ENCODE results near the gene DRD4. TPM values are rescaled to one million over a fixed set of nuclear protein-coding genes. Genes with fewer than 3 reads are reported as not detected.

The DRD4 gene
- total RNA-seq, 3 donors from 2014 or later, result 1.2 to 2.4 (median 1.8) TPM

DNA sequence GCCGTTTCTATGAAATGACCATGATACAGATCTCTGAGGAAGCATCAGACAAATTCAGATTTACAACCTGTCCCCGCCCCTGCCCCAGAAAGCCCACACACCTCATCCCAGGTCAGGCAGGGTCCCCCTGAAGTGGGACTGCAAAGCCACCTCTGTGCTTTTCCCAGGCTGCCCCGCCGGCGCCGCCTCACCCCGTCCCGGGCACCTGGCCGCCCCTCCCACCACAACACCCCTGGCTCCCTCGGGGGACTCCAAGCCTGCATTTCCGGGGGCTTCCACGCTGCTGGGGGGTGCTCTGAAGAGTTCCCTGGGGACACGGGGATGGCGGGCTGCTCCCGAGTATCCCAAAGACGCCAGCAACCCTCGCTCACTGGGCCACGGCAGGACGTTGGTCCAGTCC lies 23.2 kb downstream of the DRD4 start:
- no peaks in the 10 kb centered on the region for H3K4me1 ChIP-seq (ENCODE audit: low read depth)
- no peak for ATAC-seq
- TF ChIP-seq, protein P1, sequence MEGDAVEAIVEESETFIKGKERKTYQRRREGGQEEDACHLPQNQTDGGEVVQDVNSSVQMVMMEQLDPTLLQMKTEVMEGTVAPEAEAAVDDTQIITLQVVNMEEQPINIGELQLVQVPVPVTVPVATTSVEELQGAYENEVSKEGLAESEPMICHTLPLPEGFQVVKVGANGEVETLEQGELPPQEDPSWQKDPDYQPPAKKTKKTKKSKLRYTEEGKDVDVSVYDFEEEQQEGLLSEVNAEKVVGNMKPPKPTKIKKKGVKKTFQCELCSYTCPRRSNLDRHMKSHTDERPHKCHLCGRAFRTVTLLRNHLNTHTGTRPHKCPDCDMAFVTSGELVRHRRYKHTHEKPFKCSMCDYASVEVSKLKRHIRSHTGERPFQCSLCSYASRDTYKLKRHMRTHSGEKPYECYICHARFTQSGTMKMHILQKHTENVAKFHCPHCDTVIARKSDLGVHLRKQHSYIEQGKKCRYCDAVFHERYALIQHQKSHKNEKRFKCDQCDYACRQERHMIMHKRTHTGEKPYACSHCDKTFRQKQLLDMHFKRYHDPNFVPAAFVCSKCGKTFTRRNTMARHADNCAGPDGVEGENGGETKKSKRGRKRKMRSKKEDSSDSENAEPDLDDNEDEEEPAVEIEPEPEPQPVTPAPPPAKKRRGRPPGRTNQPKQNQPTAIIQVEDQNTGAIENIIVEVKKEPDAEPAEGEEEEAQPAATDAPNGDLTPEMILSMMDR (IDR thresholded peaks at IDR 0.05), result no peak
- no peak overlapping the region for H3K4me3 ChIP-seq
- no peaks in the 10 kb centered on the region for H3K9me3 ChIP-seq
- DNase-seq, result peak in 1 of 3 donors; percentile 46
- intact Hi-C loops (cut with DNase I, micrococcal nuclease), result loop anchor here (5.0 to 10.0 kb wide), 2 partner anchors 65 to 67 kb away; no protein-coding TSS in a partner anchor
- H3K36me3 ChIP-seq (ENCODE audit: low read depth), result no peaks in the 10 kb centered on the region

DNA sequence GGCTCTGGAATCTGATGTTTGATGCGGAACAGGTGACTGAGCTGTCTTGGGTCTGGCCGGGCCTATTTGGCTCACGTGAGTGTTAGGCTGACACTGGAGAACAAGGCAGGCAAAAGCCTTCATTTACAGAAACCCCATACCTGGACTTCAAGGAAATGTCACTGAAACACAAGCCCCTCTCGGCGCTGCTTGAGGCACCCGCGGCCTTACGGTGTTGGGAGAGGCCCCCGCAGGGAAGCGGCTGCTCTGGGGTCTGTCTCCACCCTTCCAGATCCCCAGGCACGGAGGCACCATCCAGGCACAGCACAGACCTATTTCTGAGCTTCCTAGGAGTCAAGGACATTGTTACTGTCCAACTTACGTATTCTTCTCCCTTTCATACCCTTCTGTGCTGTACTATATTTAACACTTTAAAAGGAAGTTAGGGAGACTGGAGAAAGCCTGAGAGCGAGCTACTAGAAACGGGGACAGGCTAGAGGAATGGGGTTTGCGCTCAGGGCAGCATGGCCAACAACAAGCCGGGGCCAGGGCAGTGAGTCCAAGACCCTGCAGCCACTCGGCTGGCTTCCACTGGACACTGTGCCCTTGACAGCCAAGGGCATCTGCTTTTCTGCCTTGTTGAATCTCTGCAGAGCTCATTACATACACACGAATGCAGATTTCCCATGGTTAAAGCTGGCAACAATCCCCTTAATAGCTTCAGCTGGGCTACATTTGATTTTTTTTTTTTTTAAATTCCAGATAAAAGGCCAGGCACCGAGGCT lies 23.8 kb downstream of the DRD4 start:
- ATAC-seq (no peak), DNase-seq (no peak)
- H3K4me1 ChIP-seq (ENCODE audit: low read depth), result no peaks in the 10 kb centered on the region
- TF ChIP-seq, protein P1 (IDR thresholded peaks at IDR 0.05), result no peak
- intact Hi-C loops (cut with DNase I, micrococcal nuclease), result loop anchor here (5.0 to 10.0 kb wide), 2 partner anchors 64 to 66 kb away; no protein-coding TSS in a partner anchor
- H3K4me3 ChIP-seq, result no peak overlapping the region
- no peaks in the 10 kb centered on the region for H3K36me3 ChIP-seq (ENCODE audit: low read depth)
- no peaks in the 10 kb centered on the region for H3K9me3 ChIP-seq

DNA sequence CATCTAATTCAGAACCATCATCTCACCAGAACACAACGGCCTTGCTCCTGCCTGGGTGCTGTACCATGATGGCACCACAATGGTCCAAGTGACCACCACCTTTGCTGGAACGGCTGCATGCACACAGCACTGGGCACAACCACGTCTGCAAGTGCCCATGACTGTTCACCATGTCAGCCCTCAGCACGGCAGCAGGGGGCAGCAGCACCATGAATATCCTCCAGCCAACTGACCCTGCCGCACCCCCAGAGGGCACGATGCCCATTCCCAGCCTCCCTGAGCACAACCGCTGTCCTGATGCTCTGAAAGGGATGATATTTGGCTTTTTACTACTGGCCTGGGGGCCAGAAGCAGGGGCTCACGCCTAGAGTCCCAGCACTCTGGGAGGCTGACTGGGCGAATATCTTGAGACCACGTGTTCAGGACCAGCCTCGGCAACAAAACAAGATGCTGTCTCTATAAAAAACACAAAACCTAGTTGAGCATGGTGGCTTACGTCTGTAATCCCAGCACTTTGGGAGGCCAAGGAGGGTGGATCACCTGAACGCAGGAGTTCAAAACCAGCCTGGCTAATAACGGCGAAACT lies 25.7 kb downstream of the DRD4 start:
- Histone ChIP-seq H3K9me3 (no peaks in the 10 kb centered on the region), H3K36me3 (ENCODE audit: low read depth) (no peaks in the 10 kb centered on the region), H3K4me1 (ENCODE audit: low read depth) (no peaks in the 10 kb centered on the region), H3K4me3 (no peak overlapping the region)
- DNase-seq (peak; percentile 72 to 86 (median 83)), ATAC-seq (peak; percentile 94)
- intact Hi-C loops (cut with DNase I, micrococcal nuclease), result loop anchor here (5.0 to 10.0 kb wide), 2 partner anchors 62 to 65 kb away; no protein-coding TSS in a partner anchor
- TF ChIP-seq, protein P1 (IDR thresholded peaks at IDR 0.05), result peak; percentile 66

DNA sequence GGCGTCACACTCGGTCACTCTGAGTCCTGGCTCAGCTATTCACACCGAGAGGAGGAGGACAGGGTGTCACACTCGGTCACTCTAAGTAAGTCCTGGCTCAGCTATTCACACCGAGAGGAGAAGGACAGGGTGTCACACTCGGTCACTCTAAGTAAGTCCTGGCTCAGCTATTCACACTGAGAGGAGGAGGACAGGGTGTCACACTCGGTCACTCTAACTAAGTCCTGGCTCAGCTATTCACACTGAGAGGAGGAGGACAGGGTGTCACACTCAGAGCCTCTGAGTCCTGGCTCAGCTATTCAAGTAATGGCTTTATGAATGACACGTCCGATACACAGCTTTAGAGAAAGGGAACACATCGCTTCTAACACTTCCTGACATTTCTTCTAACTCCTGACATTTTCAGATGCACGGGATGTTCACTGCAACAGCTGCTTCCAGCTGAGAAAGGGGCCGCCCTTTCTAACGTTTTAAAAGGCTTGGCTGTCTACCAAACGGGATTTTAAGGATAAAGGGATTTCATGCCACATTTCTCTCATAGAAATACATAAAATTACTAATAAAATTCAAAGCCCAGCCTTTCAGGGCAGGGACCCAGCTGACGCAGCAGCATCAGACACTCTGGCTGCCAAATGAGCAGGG lies 28.1 kb downstream of the DRD4 start:
- no peak overlapping the region for H3K4me3 ChIP-seq
- no peaks in the 10 kb centered on the region for H3K9me3 ChIP-seq
- no peak for ATAC-seq
- intact Hi-C loops (cut with DNase I, micrococcal nuclease), result loop anchor here in 1 of 2 donors (10.0 kb wide), 1 partner anchor 60 kb away; no protein-coding TSS in a partner anchor
- H3K36me3 ChIP-seq (ENCODE audit: low read depth), result no peaks in the 10 kb centered on the region
- DNase-seq, result no peak
- TF ChIP-seq, protein P1 (IDR thresholded peaks at IDR 0.05), result no peak
- H3K4me1 ChIP-seq (ENCODE audit: low read depth), result no peaks in the 10 kb centered on the region

DNA sequence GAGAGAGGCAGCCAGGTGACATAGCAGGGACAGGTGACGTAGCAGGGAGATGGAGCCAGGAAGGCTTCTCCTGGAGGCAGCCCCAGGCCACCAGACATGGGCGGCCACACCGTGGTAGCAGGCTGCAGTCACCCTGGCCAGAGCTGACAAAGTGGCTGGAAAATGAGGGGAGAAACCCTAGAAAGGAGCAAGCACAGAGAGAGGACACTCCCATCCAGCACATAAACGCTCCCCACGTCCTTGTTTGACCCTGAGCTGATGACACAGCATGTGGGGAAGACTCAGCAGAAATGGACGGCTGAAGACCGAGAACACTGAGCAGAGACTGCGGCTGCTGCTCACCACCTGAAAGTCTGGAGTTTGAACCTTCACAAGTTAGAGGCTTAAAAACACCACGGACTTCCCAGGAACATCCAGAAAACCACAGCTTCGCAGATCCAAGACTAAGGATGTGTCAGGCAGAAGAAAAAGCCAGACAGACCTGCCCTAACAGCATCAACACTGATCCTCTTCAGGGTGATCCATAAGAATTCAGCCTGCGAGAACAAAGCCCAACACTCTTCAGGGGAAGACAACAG lies 28.7 kb downstream of the DRD4 start:
- no peaks in the 10 kb centered on the region for H3K4me1 ChIP-seq (ENCODE audit: low read depth)
- TF ChIP-seq, protein P1 (IDR thresholded peaks at IDR 0.05), result no peak
- no peak overlapping the region for H3K4me3 ChIP-seq
- ATAC-seq (peak; percentile 40), DNase-seq (peak in 1 of 3 donors; percentile 47)
- no peaks in the 10 kb centered on the region for H3K36me3 ChIP-seq (ENCODE audit: low read depth)
- no peaks in the 10 kb centered on the region for H3K9me3 ChIP-seq
- intact Hi-C loops (cut with DNase I, micrococcal nuclease), result loop anchor here in 1 of 2 donors (10.0 kb wide), 1 partner anchor 59 kb away; no protein-coding TSS in a partner anchor
